Body of pancreas (tissue), 4 donors: Measurements from ENCODE around the gene ARF4.

Experiments
- POLR2A ChIP-seq, 3 donors: fragments of 450-650 bp; IDR thresholded peaks; one replicate each; pipeline ENCODE4 v1.6.1; 2016; ENCODE audit warnings: antibody characterized with exemption in 3 of 3, mild to moderate bottlenecking in 2 of 3
- TF ChIP-seq, protein P1 (sequence below), 7 experiments: fragments of 450-650 bp in 4 of 7; fragments of 200-600 bp in 3 of 7; sonication (generic) in 3 of 7; IDR thresholded peaks; one replicate each; pipeline ENCODE4 v1.5.1; 2016 to 2019; ENCODE audit warnings: antibody characterized with exemption in 7 of 7

- no peak for TF ChIP-seq POLR2A (IDR thresholded peaks at IDR 0.05)
- TF ChIP-seq, protein P1, sequence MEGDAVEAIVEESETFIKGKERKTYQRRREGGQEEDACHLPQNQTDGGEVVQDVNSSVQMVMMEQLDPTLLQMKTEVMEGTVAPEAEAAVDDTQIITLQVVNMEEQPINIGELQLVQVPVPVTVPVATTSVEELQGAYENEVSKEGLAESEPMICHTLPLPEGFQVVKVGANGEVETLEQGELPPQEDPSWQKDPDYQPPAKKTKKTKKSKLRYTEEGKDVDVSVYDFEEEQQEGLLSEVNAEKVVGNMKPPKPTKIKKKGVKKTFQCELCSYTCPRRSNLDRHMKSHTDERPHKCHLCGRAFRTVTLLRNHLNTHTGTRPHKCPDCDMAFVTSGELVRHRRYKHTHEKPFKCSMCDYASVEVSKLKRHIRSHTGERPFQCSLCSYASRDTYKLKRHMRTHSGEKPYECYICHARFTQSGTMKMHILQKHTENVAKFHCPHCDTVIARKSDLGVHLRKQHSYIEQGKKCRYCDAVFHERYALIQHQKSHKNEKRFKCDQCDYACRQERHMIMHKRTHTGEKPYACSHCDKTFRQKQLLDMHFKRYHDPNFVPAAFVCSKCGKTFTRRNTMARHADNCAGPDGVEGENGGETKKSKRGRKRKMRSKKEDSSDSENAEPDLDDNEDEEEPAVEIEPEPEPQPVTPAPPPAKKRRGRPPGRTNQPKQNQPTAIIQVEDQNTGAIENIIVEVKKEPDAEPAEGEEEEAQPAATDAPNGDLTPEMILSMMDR (IDR thresholded peaks at IDR 0.05): no peak
Measured at GRCh38 chr3:57545636-57546268, 51.4 kb downstream of the ARF4 start.
